HG03064 (cell line): ENCODE measurements around the gene MEFV.
"Not testable (repeated sequence)": the region's sequence is repeated elsewhere in the genome, so short reads cannot be mapped to it uniquely, and the experiment has no call there.

Source experiments
- ATAC-seq: cut with Tn5 transposase; IDR thresholded peaks from one replicate; pipeline ENCODE4 v1.9.1; 2021; ENCODE audit warnings: low read depth; ENCODE audit not compliant: unreplicated experiment

The MEFV gene

GRCh38 chr16:3271281-3271680, 14.8 kb upstream of the MEFV start:
- not testable (repeated sequence) for ATAC-seq

- not testable (repeated sequence) for ATAC-seq
Measured at GRCh38 chr16:3270718-3271117, 14.3 kb upstream of the MEFV start.

GRCh38 chr16:3268294-3268693, 11.9 kb upstream of the MEFV start:
- no peak for ATAC-seq

GRCh38 chr16:3266873-3267537, 10.6 kb upstream of the MEFV start:
- ATAC-seq = no peak

- ATAC-seq = peak; percentile 86
Measured at GRCh38 chr16:3264137-3265036, 8.0 kb upstream of the MEFV start.

GRCh38 chr16:3262517-3262916, 6.1 kb upstream of the MEFV start:
- no peak for ATAC-seq

GRCh38 chr16:3259836-3260235, 3.4 kb upstream of the MEFV start:
- no peak for ATAC-seq

GRCh38 chr16:3256866-3257465, 533 bp upstream of the MEFV start:
- ATAC-seq = no peak

GRCh38 chr16:3254309-3254708, 2.1 kb downstream of the MEFV start:
- ATAC-seq = no peak

- ATAC-seq = no peak
Measured at GRCh38 chr16:3252967-3253366, 3.5 kb downstream of the MEFV start.

GRCh38 chr16:3249451-3249850, 7.0 kb downstream of the MEFV start:
- no peak for ATAC-seq

- no peak for ATAC-seq
Measured at GRCh38 chr16:3249020-3249419, 7.4 kb downstream of the MEFV start.

GRCh38 chr16:3248596-3248995, 7.8 kb downstream of the MEFV start:
- ATAC-seq = no peak

GRCh38 chr16:3246876-3247275, 9.6 kb downstream of the MEFV start:
- ATAC-seq = no peak

GRCh38 chr16:3246002-3246401, 10.4 kb downstream of the MEFV start:
- ATAC-seq = no peak

GRCh38 chr16:3243882-3244281, 12.6 kb downstream of the MEFV start:
- ATAC-seq = no peak

GRCh38 chr16:3242709-3243108, 13.7 kb downstream of the MEFV start:
- ATAC-seq = no peak

- no peak for ATAC-seq
Measured at GRCh38 chr16:3241761-3242160, 14.7 kb downstream of the MEFV start.

GRCh38 chr16:3235856-3236669, 20.4 kb downstream of the MEFV start:
- ATAC-seq = no peak

GRCh38 chr16:3234857-3235561, 21.4 kb downstream of the MEFV start, which contains the start of gene ZNF200:
ZNF200 (minus strand) TSS chr16:3235158; CDS start chr16:3233755, 1,403 bp downstream.
- peak; percentile 88 for ATAC-seq
